ENCODE results near the gene SIX2.

The SIX2 gene

GRCh38 chr2:45026924-45027450, 17.7 kb upstream of the SIX2 start:
- no peak for TF ChIP-seq YY1 (IDR thresholded peaks at IDR 0.05; ENCODE audit: low read depth)
- no peak for TF ChIP-seq TEAD4 (IDR thresholded peaks at IDR 0.05)
- no peak for TF ChIP-seq EGR1 (IDR thresholded peaks at IDR 0.05)
- no peak for TF ChIP-seq RAD21 (IDR thresholded peaks at IDR 0.05; ENCODE audit: low read depth)
- TF ChIP-seq CEBPB (IDR thresholded peaks at IDR 0.05), result no peak
- TF ChIP-seq NFIC (IDR thresholded peaks at IDR 0.05), result no peak
- no peak for TF ChIP-seq CREB1 (IDR thresholded peaks at IDR 0.05; ENCODE audit: low read depth)
- TF ChIP-seq MAX (IDR thresholded peaks at IDR 0.05), result no peak
- no peak for TF ChIP-seq REST (IDR thresholded peaks at IDR 0.05; ENCODE audit: low read depth)
- TF ChIP-seq USF1 (IDR thresholded peaks at IDR 0.05), result no peak
- no peak for TF ChIP-seq TAF1 (IDR thresholded peaks at IDR 0.05; ENCODE audit: low read depth)
- TF ChIP-seq FOXM1 (IDR thresholded peaks at IDR 0.05; ENCODE audit: borderline replicate concordance, low read depth), result no peak
- TF ChIP-seq ZBTB7A (IDR thresholded peaks at IDR 0.05; ENCODE audit: low read depth), result no peak
- no peak for TF ChIP-seq TCF12 (IDR thresholded peaks at IDR 0.05; ENCODE audit: low read depth)
- TF ChIP-seq EP300 (IDR thresholded peaks at IDR 0.05; ENCODE audit: borderline replicate concordance), result no peak

- TF ChIP-seq CREB1 (IDR thresholded peaks at IDR 0.05; ENCODE audit: low read depth) (0 out of 2 replicates have a peak, but pooled peaks have one; percentile 27), EP300 (IDR thresholded peaks at IDR 0.05; ENCODE audit: borderline replicate concordance) (no peak; the same call in 1 of the 2 replicates), NFIC (IDR thresholded peaks at IDR 0.05) (peak; percentile 45; the same call in 1 of the 2 replicates), TEAD4 (IDR thresholded peaks at IDR 0.05) (peak; percentile 48), FOXM1 (IDR thresholded peaks at IDR 0.05; ENCODE audit: borderline replicate concordance, low read depth) (peak; percentile 32; the same call in 1 of the 2 replicates), ZBTB7A (IDR thresholded peaks at IDR 0.05; ENCODE audit: low read depth) (no peak; the same call in 1 of the 2 replicates), CEBPB (IDR thresholded peaks at IDR 0.05) (no peak), TCF12 (IDR thresholded peaks at IDR 0.05; ENCODE audit: low read depth) (peak; percentile 48), TAF1 (IDR thresholded peaks at IDR 0.05; ENCODE audit: low read depth) (no peak), EGR1 (IDR thresholded peaks at IDR 0.05) (no peak), USF1 (IDR thresholded peaks at IDR 0.05) (0 out of 2 replicates have a peak, but pooled peaks have one; percentile 16), RAD21 (IDR thresholded peaks at IDR 0.05; ENCODE audit: low read depth) (peak; percentile 59)
Observed at GRCh38 chr2:45024600-45025291, 15.5 kb upstream of the SIX2 start.

GRCh38 chr2:45024097-45024496, 14.8 kb upstream of the SIX2 start:
- TF ChIP-seq FOXM1 (IDR thresholded peaks at IDR 0.05; ENCODE audit: borderline replicate concordance, low read depth), result no peak
- TF ChIP-seq CEBPB (IDR thresholded peaks at IDR 0.05), result no peak
- no peak for TF ChIP-seq TEAD4 (IDR thresholded peaks at IDR 0.05)
- no peak for TF ChIP-seq YY1 (IDR thresholded peaks at IDR 0.05; ENCODE audit: low read depth)
- TF ChIP-seq ZBTB7A (IDR thresholded peaks at IDR 0.05; ENCODE audit: low read depth), result no peak
- no peak for TF ChIP-seq CREB1 (IDR thresholded peaks at IDR 0.05; ENCODE audit: low read depth)

- TF ChIP-seq EP300 (IDR thresholded peaks at IDR 0.05; ENCODE audit: borderline replicate concordance) (no peak), TAF1 (IDR thresholded peaks at IDR 0.05; ENCODE audit: low read depth) (no peak), REST (IDR thresholded peaks at IDR 0.05; ENCODE audit: low read depth) (no peak), ZBTB7A (IDR thresholded peaks at IDR 0.05; ENCODE audit: low read depth) (no peak), FOXM1 (IDR thresholded peaks at IDR 0.05; ENCODE audit: borderline replicate concordance, low read depth) (no peak), CEBPB (IDR thresholded peaks at IDR 0.05) (no peak), CREB1 (IDR thresholded peaks at IDR 0.05; ENCODE audit: low read depth) (no peak), MAX (IDR thresholded peaks at IDR 0.05) (no peak), NFIC (IDR thresholded peaks at IDR 0.05) (no peak)
Observed at GRCh38 chr2:45020439-45020838, 11.2 kb upstream of the SIX2 start.

- TF ChIP-seq TAF1 (IDR thresholded peaks at IDR 0.05; ENCODE audit: low read depth), result no peak
- TF ChIP-seq REST (IDR thresholded peaks at IDR 0.05; ENCODE audit: low read depth), result no peak
- TF ChIP-seq EP300 (IDR thresholded peaks at IDR 0.05; ENCODE audit: borderline replicate concordance), result no peak
- TF ChIP-seq RAD21 (IDR thresholded peaks at IDR 0.05; ENCODE audit: low read depth), result no peak
- no peak for TF ChIP-seq ZBTB7A (IDR thresholded peaks at IDR 0.05; ENCODE audit: low read depth)
- no peak for TF ChIP-seq FOXM1 (IDR thresholded peaks at IDR 0.05; ENCODE audit: borderline replicate concordance, low read depth)
- TF ChIP-seq CREB1 (IDR thresholded peaks at IDR 0.05; ENCODE audit: low read depth), result no peak
- TF ChIP-seq MAX (IDR thresholded peaks at IDR 0.05), result no peak
- no peak for TF ChIP-seq NFIC (IDR thresholded peaks at IDR 0.05)
- TF ChIP-seq TCF12 (IDR thresholded peaks at IDR 0.05; ENCODE audit: low read depth), result no peak
- no peak for TF ChIP-seq TEAD4 (IDR thresholded peaks at IDR 0.05)
- TF ChIP-seq YY1 (IDR thresholded peaks at IDR 0.05; ENCODE audit: low read depth), result no peak
- no peak for TF ChIP-seq CEBPB (IDR thresholded peaks at IDR 0.05)
Observed at GRCh38 chr2:45018023-45018422, 8.8 kb upstream of the SIX2 start.

Measured in Ishikawa (cell line).